Measurements from ENCODE around the gene H6PD.

DNA sequence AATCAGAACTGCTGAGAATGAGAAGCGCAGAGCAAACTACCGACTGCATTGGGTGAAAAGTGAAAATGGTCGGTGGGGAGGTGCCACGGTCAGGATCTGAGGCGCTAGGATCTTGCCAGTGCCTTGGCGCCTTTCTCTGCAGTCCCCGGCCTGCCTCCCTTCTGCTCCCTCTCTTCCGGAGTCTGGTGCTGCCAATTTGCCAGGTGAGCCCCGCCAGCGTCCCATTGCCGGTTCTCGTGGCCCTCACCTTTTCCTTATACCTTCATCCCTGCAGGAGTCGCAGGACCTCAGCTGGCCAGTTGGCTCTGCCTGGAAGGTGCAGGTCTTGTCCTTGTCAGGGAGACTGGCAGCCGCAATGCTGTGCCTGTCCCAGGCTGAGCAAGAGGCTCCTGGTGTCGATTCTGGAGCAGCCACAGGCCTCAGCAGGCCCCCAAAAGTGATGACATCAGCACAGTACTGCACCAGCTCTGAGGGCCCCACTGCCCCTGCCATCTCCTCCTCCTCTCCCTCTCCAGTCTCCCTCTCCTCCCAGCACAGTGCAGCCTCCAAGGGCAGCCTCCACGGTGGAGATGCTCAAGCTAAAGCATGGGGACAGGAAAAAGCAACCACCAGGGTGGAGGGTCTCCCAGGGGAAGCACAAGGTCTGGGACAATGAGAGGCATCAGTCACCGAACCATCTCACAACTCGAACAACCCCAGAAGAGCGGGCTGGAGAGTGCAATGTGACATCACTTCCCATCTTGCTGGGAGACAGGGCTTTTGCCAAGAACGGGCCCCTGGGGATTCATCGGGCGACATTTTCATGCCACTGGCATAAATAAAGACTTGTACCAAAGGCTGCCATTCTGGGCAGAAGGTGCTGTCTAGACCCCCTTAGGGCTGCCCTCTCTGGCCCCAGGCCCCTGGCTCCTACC is 37.1 kb upstream of the H6PD start:
- no peak for TF ChIP-seq CTCF (optimal IDR thresholded peaks at IDR 0.05 in 1 of 3, IDR thresholded peaks at IDR 0.05 in 1 of 3, conservative IDR thresholded peaks at IDR 0.05 in 1 of 3; ENCODE audit: extremely low read depth in 1 of 3, insufficient read depth in 2 of 3, low read length in 3 of 3)
- no peak for TF ChIP-seq EZH2 (IDR thresholded peaks at IDR 0.05; ENCODE audit: low read length)

All from keratinocyte (primary cell).